HepG2 (cell line): ENCODE measurements around the gene HAT1. TPM values are rescaled to one million over a fixed set of nuclear protein-coding genes. Genes with fewer than 3 reads are reported as not detected.

Experiments used
- CHD2 ChIP-seq: IDR thresholded peaks from 2 replicates; pipeline ENCODE4 v1.6.1; 2011; ENCODE audit warnings: low read depth, low read length, improper control_type of control experiment
- GABPA ChIP-seq, 2 experiments: IDR thresholded peaks; 2 replicates each; pipeline ENCODE4 v1.6.1; 2011 to 2016; ENCODE audit warnings: low read depth in 2 of 2, low read length in 1 of 2, missing biosample characterization in 1 of 2, missing genetic modification characterization in 1 of 2
- ISL2 ChIP-seq: sonication (generic); formaldehyde crosslinking; IDR thresholded peaks from 2 replicates; pipeline ENCODE4 v1.5.0; 2020; ENCODE audit warnings: missing genetic modification reagents
- KAT2B ChIP-seq: fragments of 150-350 bp; IDR thresholded peaks from 2 replicates; pipeline ENCODE4 v1.6.1; 2014; ENCODE audit warnings: low read depth, low read length, borderline replicate concordance
- KDM6A ChIP-seq: IDR thresholded peaks from 2 replicates; pipeline ENCODE4 v1.6.1; 2016; ENCODE audit warnings: low read depth
- MIER3 ChIP-seq: IDR thresholded peaks from 2 replicates; pipeline ENCODE4 v1.6.1; 2016; ENCODE audit warnings: missing compliant biosample characterization, borderline replicate concordance
- POLR2G ChIP-seq: fragments of 200-400 bp; formaldehyde crosslinking; IDR thresholded peaks from 2 replicates; pipeline ENCODE4 v1.6.1; 2018; ENCODE audit warnings: mild to moderate bottlenecking, low read depth, low read length, moderate library complexity
- RFX1 ChIP-seq: fragments of 450-650 bp; IDR thresholded peaks from 2 replicates; pipeline ENCODE4 v1.6.1; 2017
- SOX6 ChIP-seq, 2 experiments: fragments of 450-650 bp in 1 of 2; sonication (generic) in 1 of 2; formaldehyde crosslinking in 1 of 2; IDR thresholded peaks; 2 replicates each; pipeline versions ENCODE4 v1.4.0 to v1.6.1; 2017 to 2020; ENCODE audit warnings: antibody characterized with exemption in 1 of 2, mild to moderate bottlenecking in 1 of 2, missing genetic modification reagents in 1 of 2
- YY1 ChIP-seq: IDR thresholded peaks from 2 replicates; pipeline ENCODE4 v1.6.1; 2011; ENCODE audit warnings: low read length, low read depth, moderate library complexity, mild to moderate bottlenecking; ENCODE audit not compliant: insufficient read depth, insufficient replicate concordance
- ZNF143 ChIP-seq: sonication (generic); formaldehyde crosslinking; IDR thresholded peaks from 2 replicates; pipeline ENCODE4 v1.4.0; 2020; ENCODE audit warnings: missing genetic modification reagents
- ZNF501 ChIP-seq: sonication (generic); formaldehyde crosslinking; IDR thresholded peaks from 2 replicates; pipeline ENCODE4 v1.5.1; 2020; ENCODE audit warnings: mild to moderate bottlenecking, moderate library complexity, missing genetic modification reagents
- ZNF510 ChIP-seq: sonication (generic); formaldehyde crosslinking; IDR thresholded peaks from 2 replicates; pipeline ENCODE4 v1.4.0; 2020; ENCODE audit warnings: low read depth, mild to moderate bottlenecking, missing genetic modification reagents
- ZNF788 ChIP-seq: sonication (generic); formaldehyde crosslinking; IDR thresholded peaks from 2 replicates; pipeline ENCODE4 v1.5.0; 2020; ENCODE audit warnings: mild to moderate bottlenecking, missing genetic modification reagents, borderline replicate concordance
- ZSCAN29 ChIP-seq: sonication (generic); formaldehyde crosslinking; conservative IDR thresholded peaks from 2 replicates; pipeline ENCODE4 v1.4.0; 2020; ENCODE audit warnings: mild to moderate bottlenecking, missing genetic modification reagents
- polyA plus RNA-seq, 8 experiments: library from polyadenylated mRNA; depleted of rRNA in 3 of 8; stranded (reverse) in 7 of 8; unstranded in 1 of 8; fragments of >200 nt; fragmentation: Illumina TruSeq in 4 of 8; extraction: Trizol in 4 of 8; gene quantifications; 2 replicates each; pipeline versions ENCODE4 v1.2.1 to v1.2.3, GENCODE V29; 2011 to 2016; ENCODE audit warnings: low read depth in 4 of 8, missing spikeins in 1 of 8, mixed read lengths in 1 of 8; ENCODE audit not compliant: insufficient read depth in 1 of 8
- total RNA-seq, 5 experiments: library from RNA; depleted of rRNA; stranded (reverse); fragments of >200 nt; fragmentation: Illumina TruSeq; extraction: Trizol; gene quantifications; 2 replicates each; pipeline ENCODE4 v1.2.3, GENCODE V29; 2016; ENCODE audit warnings: low read depth in 1 of 5
- TF ChIP-seq, protein P1 (sequence below): sonication (generic); formaldehyde crosslinking; IDR thresholded peaks from 2 replicates; pipeline ENCODE4 v1.8.1; 2022; ENCODE audit warnings: mild to moderate bottlenecking, missing genetic modification reagents
- TF ChIP-seq, protein P2 (sequence below): sonication (generic); formaldehyde crosslinking; IDR thresholded peaks from 2 replicates; pipeline ENCODE4 v1.4.0; 2020; ENCODE audit warnings: low read depth, missing genetic modification reagents
- TF ChIP-seq, protein P3 (sequence below): sonication (generic); formaldehyde crosslinking; IDR thresholded peaks from 2 replicates; pipeline ENCODE4 v1.5.1; 2020; ENCODE audit warnings: mild to moderate bottlenecking, missing genetic modification reagents, borderline replicate concordance
- TF ChIP-seq, protein P4 (sequence below): sonication (generic); formaldehyde crosslinking; IDR thresholded peaks from 2 replicates; pipeline ENCODE4 v1.4.0; 2020; ENCODE audit warnings: missing genetic modification reagents, mild to moderate bottlenecking, borderline replicate concordance
- TF ChIP-seq, protein P5 (sequence below): sonication (generic); formaldehyde crosslinking; IDR thresholded peaks from 2 replicates; pipeline ENCODE4 v1.4.0; 2020; ENCODE audit warnings: mild to moderate bottlenecking, missing genetic modification reagents

HAT1 gene
- total and polyA plus RNA-seq, 2 of the 13 experiments (the other 11 are each of a cell fraction or from before 2014, with no cell fraction given) = 45.4 to 119 TPM

DNA sequence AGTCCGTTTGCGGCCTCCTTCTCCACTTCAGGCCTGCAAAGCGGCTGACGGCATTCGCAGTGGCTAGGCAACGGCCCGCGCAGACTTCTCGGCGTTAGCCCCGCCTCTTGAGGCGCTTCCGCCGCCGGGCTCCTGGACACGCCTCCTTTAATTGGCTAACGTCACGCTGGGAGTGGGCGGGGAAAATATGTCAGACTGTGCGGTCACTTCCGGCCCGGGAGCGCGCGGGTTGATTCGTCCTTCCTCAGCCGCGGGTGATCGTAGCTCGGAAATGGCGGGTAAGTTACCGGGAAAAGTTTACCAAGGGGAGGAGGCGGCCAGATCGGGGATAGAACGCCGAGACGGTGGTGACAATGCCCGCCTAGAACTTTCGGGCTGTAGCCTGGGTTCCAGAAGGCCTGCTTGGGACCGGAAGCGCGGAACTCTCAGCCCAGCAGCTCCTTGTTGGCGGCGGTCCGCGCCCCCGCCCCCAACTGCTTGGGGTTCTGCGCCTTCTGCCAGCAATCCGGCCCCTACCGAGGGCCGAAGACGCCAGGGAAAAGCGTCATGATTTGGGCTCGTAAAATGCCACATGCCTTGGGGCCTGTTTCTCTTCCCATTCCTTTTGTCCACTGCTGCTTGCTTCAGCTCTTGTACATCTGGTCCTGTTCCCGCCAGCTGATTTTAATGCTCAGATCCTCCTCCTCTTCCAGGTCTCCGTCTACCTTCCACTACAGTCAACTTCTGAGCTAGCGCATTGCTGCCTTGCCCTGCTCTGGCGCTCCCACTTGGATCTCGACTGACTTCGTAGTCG lies at the start of gene HAT1 (continued):
- TF ChIP-seq KAT2B (no peak), SOX6 (IDR thresholded peaks at IDR 0.05) (no peak), SOX6 (CRISPR knock-in tag; IDR thresholded peaks at IDR 0.05) (peak; percentile 53; the same call in 1 of the 2 replicates), CHD2 (no peak; the same call in 1 of the 2 replicates), YY1 (peak; percentile 86), ZNF510 (peak; percentile 96), MIER3 (CRISPR knock-in tag) (0 out of 2 replicates have a peak, but pooled peaks have one; percentile 10), GABPA (IDR thresholded peaks at IDR 0.05; ENCODE audit: low read depth, low read length) (peak; percentile 76), GABPA (CRISPR knock-in tag; IDR thresholded peaks at IDR 0.05; ENCODE audit: low read depth) (peak; percentile 97), ZNF501 (CRISPR knock-in tag) (peak; percentile 88; the same call in 1 of the 2 replicates), KDM6A (no peak), ZSCAN29 (CRISPR knock-in tag) (0 out of 2 replicates have a peak, but pooled peaks have one; percentile 74), ZNF788 (peak; percentile 83; the same call in 1 of the 2 replicates), RFX1 (peak; percentile 90), POLR2G (peak; percentile 80), ISL2 (CRISPR knock-in tag) (peak; percentile 51; the same call in 1 of the 2 replicates), ZNF143 (CRISPR knock-in tag) (no peak)
- TF ChIP-seq, protein P1, sequence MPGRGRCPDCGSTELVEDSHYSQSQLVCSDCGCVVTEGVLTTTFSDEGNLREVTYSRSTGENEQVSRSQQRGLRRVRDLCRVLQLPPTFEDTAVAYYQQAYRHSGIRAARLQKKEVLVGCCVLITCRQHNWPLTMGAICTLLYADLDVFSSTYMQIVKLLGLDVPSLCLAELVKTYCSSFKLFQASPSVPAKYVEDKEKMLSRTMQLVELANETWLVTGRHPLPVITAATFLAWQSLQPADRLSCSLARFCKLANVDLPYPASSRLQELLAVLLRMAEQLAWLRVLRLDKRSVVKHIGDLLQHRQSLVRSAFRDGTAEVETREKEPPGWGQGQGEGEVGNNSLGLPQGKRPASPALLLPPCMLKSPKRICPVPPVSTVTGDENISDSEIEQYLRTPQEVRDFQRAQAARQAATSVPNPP (CRISPR knock-in tag) = no peak
- TF ChIP-seq, protein P2, sequence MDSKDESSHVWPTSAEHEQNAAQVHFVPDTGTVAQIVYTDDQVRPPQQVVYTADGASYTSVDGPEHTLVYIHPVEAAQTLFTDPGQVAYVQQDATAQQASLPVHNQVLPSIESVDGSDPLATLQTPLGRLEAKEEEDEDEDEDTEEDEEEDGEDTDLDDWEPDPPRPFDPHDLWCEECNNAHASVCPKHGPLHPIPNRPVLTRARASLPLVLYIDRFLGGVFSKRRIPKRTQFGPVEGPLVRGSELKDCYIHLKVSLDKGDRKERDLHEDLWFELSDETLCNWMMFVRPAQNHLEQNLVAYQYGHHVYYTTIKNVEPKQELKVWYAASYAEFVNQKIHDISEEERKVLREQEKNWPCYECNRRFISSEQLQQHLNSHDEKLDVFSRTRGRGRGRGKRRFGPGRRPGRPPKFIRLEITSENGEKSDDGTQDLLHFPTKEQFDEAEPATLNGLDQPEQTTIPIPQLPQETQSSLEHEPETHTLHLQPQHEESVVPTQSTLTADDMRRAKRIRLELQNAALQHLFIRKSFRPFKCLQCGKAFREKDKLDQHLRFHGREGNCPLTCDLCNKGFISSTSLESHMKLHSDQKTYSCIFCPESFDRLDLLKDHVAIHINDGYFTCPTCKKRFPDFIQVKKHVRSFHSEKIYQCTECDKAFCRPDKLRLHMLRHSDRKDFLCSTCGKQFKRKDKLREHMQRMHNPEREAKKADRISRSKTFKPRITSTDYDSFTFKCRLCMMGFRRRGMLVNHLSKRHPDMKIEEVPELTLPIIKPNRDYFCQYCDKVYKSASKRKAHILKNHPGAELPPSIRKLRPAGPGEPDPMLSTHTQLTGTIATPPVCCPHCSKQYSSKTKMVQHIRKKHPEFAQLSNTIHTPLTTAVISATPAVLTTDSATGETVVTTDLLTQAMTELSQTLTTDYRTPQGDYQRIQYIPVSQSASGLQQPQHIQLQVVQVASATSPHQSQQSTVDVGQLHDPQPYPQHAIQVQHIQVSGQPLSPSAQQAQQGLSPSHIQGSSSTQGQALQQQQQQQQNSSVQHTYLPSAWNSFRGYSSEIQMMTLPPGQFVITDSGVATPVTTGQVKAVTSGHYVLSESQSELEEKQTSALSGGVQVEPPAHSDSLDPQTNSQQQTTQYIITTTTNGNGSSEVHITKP = 0 out of 2 replicates have a peak, but pooled peaks have one; percentile 22
- TF ChIP-seq, protein P3, sequence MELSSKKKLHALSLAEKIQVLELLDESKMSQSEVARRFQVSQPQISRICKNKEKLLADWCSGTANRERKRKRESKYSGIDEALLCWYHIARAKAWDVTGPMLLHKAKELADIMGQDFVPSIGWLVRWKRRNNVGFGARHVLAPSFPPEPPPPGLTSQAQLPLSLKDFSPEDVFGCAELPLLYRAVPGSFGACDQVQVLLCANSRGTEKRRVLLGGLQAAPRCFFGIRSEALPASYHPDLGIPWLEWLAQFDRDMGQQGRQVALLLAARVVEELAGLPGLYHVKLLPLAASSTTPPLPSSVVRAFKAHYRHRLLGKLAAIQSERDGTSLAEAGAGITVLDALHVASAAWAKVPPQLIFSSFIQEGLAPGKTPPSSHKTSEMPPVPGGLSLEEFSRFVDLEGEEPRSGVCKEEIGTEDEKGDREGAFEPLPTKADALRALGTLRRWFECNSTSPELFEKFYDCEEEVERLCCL (CRISPR knock-in tag) = no peak
- TF ChIP-seq, protein P4, sequence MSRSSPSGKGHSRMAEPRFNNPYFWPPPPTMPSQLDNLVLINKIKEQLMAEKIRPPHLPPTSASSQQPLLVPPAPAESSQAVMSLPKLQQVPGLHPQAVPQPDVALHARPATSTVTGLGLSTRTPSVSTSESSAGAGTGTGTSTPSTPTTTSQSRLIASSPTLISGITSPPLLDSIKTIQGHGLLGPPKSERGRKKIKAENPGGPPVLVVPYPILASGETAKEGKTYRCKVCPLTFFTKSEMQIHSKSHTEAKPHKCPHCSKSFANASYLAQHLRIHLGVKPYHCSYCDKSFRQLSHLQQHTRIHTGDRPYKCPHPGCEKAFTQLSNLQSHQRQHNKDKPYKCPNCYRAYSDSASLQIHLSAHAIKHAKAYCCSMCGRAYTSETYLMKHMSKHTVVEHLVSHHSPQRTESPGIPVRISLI = no peak
- TF ChIP-seq, protein P5, sequence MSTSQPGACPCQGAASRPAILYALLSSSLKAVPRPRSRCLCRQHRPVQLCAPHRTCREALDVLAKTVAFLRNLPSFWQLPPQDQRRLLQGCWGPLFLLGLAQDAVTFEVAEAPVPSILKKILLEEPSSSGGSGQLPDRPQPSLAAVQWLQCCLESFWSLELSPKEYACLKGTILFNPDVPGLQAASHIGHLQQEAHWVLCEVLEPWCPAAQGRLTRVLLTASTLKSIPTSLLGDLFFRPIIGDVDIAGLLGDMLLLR (CRISPR knock-in tag) = no peak
